ENCODE data around the gene DPP7.
"Not testable (repeated sequence)": the region's sequence is repeated elsewhere in the genome, so short reads cannot be mapped to it uniquely, and the experiment has no call there.

Gene DPP7

DNA sequence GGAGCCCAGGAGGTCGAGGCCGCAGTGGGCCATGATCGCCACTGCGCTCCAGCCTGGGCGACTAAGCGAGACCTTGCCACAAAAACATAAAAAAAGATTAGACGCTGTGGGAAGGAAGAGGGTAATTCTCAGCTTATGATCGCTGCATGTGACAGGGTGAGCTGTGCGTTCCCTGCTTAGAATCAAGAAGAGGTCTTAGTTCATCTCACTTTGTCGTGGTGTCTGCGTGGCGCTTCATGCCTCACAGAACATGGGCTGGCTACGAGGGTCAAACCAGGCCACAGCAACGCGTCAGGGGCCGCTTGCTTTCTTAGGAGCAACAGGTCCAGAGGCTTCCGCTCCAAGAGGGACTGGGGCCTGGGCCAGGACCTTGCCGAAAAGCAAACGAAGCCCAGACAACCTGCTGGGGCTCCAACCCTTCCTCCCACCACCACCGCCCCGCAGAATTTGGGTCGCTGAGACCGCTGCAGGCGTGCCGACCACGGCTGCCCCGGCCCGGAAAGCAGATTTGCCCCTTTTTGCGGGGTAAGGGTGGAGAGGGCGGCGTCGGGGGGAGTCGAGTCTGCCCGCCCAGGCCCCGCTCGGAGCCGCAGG lies 14.4 kb upstream of the DPP7 start:
- DNase-seq, result no peak

DNA sequence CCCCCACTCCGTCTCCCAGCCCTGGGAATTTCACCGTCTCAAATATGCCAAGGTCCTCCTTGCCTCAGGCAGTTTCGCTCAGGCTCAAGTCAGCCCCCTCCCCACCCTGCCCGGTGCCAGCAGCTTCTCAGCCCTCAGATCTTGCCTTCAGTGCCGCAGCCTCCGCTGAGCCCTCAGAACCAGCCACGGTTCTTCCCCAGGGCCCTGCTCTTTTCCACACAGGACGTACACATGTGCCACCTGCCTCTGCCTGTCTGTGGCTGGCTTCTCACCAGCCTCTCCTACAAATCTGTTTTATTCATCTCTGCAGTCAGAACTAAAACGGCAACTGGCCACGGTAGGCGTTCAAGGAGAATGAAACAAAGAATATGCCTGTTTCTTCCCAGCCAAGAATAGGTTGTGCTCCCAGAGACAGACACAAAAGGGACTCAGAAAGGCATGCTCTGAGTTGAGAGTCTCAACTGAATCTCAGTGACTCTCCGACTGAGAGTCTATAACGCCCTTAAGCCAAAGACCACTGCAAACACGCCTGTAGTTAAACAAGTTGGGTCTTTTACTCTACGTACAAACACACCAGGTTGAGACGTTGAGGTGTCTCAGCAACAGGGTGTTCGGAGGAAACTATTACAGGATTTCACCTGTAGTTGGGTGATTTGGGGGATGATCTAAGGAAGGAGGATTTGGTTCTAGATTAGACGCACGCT lies 13.8 kb upstream of the DPP7 start:
- no peak for DNase-seq

DNA sequence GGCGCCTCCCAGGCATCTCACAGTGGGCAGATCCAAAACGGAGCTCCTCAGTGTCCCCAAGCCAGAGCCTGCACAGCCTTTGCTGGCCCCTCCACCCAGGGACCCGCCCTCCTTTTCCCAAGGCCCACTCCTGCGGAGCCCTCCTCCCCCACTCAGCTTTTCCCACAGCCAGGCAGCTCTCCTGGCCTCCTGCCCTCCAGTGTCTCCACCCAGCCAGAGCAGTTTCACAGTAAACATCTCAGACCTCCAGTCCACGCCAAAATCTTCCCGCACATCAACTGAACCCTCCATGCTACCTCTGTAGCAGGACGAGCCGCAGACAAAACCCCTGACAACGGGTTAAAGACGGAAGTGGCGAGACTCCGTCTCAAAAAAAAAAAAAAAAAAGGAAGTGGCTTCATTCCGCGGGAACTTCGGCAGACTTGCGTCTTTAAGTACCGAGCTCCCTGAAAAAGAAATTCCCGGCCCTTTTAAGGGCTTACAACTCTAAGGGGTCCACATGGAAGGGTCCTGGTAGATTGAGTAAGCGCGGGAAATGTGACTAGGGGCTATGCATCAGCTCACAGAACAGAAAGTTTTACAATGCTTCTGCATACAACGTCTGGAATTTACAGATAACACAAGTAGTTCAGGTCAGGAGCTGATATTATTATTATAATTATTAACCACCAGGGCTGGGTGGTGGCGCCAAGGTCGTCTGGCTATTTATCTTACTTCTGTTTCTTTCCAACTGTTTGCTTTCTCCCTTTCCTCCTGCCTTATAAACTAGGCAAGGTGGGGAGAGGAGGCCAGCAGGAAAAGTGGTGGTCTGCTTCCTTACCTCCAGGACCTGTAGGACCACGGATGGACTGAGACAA lies 13.0 kb upstream of the DPP7 start:
- DNase-seq, result no peak

DNA sequence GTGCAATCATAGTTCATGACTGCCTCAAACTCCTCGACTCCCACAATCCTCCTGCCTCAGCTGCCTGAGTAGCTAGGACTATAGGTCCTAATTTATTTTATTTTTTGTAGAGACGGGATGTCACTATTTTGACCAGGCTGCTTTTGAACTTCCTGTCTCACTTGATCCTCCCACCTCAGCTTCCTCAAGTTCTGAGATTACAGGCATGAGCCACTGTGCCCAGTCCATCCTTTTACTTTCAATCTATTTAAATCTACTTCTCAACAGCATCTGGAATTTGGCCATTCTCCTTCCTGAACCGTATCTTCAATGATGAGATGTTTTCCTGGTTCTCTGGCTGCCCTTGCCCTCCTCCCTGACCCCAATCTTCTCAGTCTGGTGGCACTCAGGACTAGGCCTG lies 12.3 kb upstream of the DPP7 start:
- DNase-seq, result no peak

DNA sequence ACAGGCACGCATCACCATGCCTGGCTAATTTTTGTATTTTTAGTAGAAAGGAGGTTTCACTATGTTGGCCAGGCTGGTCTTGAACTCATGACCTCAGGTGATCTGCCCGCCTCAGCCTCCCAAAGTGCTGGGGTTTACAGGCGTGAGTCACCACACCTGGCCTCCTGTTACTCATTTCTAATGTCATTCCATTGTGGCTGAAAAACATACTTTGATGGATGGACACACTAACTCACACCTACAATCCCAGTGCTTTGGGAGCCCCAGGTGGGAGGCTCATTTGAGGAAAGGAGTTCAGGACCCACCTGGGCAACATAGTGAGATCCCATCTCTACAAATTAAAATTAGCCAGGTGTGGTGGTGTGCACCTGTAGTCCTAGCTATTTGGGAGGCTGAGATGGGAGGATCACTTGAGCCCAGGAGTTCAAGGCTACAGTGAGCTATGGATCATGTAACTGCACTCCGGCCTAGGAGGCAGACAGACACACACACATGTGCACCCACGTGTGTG lies 9.5 kb upstream of the DPP7 start:
- not testable (repeated sequence) for DNase-seq

DNA sequence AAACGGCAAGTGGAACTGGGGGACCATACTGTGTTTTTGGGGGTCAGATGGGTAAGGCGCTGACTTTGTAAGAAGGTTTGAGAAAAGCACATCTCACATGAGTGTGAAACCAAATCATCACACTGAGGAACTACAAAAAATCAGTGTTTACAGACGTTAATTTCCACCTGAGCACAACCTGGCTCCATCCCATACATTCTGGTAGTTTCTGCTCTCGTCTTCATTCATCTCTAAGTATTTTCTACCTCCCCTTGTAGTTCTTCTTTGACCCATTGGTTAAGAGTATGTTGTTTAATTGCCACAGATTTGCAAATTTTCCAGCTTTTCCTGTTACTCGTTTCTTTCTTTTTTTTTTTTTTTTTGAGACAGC lies 8.9 kb upstream of the DPP7 start:
- DNase-seq, result no peak

DNA sequence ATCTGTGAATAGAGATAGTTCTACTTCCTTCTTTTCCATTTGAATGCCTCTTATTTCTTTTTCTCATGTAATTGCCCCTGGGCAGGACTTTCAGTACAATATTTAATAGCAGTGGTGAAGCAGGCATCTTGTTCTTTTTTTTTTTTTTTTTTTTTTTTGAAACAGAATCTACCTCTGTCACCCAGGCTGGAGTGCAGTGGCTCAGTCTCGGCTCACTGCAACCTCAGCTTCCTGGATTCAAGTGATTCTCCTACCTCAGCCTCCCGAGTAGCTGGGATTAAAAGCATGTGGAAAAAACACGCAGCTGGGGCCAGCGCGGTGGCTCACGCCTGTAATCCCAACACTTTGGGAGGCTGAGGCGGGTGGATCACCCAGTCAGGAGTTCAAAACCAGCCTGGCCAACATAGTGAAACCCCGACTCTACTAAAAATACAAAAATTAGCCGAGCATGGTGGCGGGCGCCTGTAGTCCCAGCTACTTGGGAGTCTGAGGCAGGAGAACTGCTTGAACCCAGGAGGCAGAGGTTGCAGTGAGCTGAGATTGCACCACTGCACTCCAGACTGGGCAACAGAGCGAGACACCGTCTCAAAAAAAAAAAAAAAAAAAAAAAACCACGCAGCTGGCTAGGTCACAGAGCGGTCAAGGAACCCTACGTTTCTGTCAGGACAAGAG lies 8.4 kb upstream of the DPP7 start:
- DNase-seq, result not testable (repeated sequence)

DNA sequence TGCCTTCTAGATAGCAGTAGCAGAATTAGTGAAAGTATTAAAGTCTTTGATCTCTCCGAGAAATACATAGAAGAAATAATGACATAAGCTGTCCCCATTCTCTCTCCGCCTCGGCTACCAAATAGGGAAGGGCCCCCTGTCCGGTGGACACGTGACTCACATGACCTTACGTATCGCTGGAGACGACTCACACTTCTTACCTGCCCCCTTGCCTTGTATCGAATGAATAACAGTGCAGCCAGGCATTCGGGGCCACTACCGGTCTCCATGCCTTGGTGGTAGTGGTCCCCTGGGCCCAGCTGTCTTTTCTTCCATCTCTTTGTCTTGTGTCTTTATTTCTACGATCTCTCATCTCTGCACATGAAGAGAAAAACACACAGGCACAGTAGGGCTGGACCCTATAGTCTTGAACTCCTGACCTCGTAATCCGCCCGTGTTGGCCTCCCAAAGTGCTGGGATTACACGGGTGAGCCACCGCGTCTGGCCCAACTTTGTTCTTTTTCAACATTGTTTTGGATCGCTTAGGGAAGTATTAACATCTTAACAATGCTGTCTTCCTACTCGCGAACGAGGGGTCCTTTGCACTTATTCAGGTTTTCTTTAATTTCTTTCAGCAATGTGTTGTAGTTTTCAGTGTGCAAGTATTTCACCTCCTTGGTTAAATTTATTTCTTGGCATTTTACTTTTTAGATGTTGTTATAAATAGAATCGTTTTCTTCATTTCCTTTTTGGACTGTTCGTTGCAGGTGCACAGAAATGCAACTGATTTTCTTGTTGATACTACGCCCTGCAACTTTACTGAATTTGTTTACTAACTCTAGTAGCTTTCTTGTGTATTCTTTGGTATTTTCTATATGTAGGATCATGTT lies 7.6 kb upstream of the DPP7 start:
- not testable (repeated sequence) for DNase-seq

DNA sequence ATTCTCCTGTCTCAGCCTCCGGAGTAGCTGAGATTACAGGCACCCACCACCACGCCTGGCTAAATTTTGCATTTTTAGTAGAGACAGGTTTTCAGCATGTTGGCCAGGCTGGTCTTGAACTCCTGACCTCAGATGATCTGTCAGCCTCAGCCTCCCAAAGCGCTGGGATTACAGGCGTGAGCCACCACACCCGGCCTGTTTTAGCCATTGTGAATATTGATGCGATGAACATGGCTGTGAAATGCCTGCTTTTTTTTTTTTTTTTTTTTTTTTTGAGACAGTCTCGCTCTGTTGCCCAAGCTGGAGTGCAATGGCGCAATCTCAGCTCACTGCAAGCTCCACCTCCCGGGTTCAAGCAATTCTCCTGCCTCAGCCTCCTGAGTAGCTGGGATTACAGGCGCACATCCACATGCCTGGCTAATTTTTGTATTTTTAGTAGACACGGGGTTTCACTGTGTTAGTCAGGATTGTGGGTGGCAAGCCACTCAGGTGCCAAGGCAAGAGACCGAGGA lies 3.6 kb upstream of the DPP7 start:
- not testable (repeated sequence) for DNase-seq

DNA sequence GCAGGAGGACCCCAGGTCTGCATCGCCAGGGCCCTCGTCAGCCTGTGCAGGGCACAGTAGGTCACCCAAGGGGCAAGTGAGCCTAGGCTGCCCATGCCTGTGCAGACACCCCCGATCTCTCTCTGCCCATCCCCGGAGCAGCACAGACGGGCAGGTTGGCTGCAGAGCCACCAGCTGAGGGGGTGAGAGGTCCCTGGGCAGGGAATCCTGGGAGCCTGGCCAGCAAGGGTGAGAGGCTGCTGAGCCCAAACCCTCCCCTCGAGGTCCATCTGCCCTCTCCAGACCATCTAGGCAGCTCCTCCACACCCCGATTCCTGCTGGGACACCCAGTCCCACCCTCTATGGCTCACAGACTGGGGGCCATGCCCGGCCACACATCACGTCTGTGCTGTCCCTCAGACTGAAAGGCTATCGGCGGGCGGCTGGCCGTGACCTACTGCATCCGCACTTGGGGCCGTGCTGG lies 2.8 kb upstream of the DPP7 start:
- no peak for DNase-seq

DNA sequence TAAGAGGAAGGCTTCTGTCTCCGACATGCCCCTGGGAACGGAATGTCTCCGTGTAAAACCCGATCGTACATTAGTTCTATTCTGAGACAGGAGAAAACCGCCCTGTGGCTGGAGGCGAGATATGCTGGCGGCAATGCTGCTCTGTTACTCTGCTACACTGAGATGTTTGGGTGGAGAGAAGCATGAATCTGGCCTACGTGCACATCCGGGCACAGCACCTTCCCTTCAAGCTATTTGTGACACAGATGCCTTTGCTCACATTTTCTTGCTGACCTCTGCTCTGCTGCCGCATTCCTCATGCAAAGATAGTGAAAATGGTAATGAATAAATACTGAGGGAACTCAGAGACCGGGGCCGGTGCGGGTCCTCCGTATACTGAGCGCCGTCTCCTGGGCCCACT lies 2.2 kb upstream of the DPP7 start:
- DNase-seq, result no peak

DNA sequence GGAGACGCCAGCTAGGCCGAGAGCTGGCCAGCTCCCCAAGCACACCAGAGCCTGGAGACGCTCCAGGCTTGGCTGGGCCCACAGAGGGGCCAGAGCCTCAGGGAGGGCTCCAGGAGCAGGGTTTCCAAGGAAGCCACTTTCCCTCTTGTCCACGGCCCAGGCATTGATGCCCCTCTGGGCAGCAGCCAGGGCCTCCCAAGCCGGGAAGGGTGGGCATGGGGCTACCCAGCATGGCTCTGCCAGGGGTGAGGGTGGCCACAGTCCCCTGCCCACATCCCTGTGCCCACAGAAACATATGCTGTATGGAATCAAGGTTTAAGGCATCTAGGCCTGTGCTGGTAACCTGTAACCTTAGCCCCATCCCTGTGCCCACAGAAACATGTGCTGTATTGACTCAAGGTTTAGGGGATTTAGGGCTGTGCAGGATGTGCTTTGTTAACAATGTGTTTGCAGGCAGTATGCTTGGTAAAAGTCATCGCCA lies 1.5 kb upstream of the DPP7 start:
- no peak for DNase-seq

DNA sequence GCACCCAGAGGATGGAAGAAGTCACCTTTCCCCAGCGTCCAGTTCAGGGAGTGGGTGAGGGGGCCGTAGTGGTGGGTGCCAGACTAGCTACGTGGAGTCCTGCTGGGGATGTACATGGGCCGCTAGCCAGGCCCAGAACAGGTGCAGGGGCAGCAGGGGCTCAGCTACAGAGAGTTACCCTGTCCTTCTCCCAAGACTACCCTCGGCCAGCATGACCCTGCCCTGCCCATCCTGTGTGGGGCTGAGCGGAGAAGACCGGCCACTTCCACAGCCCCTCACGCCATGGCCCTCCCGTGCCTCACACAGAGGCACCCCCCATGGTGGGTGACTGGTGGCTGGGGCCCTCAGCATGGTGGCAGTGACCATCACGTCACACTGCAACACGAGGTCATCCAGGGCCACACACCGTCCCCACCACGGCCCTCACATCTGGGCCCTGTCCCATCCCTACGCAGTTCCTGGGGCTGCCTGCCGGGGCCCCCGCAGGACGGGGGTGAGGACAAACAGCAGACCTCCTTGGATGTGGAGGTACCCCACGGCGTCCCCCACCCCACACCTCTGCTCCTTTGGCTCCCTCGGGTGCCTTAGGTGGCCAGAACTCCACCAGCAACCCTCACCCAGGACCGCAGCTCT lies 977 bp upstream of the DPP7 start:
- DNase-seq, result no peak

DNA sequence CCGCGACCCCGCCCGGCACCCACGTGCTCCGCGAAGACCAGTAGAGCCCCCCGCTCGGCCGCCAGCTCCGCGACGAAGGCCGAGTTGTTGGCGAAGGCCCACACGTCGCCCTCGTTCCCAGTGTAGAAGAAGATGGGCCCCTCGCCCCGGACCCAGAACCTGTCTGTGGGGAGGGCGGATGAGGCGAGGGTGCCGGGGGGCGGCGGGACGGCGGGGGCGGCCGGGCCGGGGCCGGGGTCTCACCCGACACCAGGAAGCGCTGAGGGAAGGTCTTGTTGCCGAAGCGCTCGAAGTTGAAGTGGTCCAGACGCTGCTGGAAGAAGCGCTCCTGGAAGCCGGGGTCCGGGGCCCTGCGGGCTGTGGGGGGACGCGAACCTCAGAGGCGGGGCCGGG lies 317 bp downstream of the DPP7 start:
- DNase-seq, result no peak

DNA sequence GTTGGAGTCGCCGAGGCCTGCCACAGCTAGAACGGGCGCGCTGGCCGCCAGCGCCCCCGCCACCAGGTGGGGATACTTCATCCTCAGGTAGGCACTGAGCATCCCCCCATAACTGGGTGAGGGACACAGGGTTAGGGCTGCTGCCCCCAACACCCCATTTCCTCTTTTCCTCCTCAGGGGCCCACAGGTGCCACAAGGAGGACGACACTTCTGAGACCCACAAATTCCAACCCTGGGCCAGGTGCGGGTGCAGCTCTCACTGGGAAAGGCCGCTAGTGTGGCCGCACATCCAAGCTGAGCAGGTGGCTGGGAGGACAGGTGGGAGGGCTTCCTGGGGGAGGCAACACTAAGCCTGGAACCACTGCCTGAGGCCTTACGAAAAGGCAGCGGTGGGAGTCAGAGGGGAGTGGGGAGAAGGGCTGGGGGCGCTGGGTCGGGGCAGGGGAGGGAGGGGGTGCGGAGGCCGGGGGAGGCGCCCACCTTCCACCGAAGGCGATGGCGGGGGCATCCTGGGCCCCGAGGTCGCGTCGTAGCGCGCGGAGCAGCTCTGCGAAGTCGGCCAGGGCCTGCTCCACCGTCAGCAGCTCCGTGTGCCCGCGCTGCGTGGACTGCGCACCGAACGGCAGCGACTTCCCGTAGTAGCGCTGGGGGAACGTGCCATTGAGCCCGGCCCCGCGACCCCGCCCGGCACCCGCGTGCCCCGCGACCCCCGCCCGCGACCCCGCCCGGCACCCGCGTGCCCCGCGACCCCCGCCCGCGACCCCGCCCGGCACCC lies 961 bp downstream of the DPP7 start:
- DNase-seq, result no peak

DNA sequence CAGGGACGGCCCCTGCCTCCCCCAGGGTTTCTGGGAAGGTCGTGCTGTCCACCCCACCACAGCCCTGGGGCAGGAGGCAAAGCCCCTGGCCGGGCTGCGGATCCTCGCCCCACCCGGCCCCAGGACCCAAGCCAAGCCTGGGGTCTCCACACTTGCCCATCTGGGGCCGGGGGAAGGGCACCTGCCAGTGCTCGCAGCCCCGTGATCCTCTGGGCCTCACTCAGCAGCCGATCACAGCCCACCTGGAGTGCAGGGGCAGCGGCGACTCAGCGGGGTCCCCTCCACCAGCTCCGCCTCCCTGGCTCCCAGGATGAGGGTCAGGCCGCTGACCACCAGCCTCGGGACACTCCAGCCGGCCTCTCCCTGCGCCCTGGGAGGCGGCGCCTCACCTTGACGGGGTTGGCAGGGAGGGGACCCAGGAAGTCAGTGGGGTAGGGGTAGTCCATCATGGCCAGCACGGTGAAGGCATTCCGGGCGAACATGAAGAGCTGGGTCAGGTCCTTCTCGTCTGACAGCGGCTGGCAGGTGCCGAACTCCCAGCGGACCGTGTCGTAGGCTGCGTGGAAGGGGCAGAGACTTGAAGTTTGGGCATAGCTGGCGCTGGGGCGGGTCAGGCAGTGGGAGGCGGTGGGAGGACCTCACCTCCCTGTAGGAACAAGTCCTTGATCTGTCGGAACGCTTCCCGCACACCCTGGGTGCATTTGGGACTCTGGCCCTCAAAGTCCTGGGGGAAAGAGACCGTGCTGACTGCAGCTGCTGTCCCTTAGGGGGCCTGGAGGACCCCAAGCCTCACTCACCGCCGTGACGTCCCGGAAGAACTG lies 1.8 kb downstream of the DPP7 start:
- no peak for DNase-seq

DNA sequence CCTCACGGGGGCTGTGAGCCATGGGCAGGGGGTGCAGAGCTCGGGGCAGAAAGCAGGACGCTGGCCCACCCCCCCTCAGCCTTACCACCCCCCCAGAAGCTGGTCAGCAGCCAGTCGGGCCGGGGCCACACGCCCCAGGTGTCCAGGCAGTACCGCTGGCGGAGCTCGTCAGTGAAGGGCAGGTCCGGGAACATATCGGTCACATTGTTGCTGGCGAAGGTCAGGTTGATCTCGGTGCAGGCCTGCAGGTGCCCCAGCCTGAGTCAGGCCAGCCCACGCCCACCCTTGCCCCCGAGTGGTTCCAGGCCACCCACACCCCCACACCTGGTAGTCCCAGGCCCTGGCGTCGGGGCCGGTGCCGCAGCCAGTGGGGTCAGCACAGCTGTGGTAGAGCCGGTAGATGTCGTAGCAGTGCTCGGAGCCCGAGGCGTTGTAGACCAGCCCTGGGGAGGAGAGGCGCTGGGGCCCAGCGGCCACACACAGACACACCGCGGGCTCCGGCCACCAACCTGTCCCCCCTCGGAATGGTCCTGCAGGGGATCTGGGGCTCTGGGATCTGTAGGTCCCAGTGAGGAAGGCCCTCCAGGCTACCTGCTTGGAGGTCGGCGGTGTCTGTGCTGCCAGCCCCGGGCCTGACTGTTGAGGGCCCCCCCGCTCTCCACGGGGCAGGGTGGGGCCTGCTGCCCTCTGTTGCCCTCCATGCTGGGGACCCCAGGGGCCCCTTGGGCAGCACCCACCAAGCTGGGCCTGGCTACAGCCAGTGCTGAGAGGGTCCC lies 2.6 kb downstream of the DPP7 start:
- DNase-seq, result no peak

DNA sequence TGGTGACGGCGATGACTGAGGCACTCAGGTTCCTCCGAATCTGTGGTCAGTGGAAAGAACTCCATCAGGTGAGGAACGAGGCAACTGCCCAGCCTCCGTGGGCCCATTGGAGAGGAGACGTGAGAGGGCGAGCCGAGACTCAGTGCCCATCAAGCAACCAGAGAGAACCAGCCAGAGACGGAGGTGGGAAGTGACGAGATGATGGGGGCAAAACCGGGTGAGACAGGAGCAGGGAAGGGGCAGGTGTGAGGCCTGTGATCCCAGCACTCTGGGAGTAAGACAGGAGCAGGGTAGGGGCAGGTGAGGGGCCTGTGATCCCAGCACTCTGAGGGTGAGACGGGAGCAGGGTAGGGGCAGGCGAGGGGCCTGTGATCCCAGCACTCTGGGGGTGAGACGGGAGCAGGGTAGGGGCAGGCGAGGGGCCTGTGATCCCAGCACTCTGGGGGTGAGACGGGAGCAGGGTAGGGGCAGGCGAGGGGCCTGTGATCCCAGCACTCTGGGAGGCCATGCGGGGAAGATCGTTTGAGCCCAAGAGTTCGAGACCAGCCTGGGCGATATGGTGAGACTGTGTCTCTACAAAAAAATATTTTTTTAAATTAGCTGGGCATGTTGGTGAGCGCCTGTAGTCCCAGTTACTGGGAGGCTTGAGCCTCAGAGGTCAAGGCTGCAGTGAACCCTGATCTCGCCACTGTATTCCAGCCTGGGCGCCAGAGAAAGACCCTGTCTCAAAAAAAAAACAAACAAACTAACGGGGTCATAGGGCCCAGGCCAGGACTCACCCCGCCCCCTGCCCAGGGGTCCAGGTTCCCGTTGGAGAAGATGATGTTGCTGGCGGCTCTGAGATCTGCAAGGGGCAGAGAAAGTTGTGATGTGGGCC lies 3.4 kb downstream of the DPP7 start:
- DNase-seq, result no peak
